Stimulated activated CD8-positive, alpha-beta memory T cell treated with anti-CD3 and anti-CD28 coated beads, Interleukin-4, amount 100 ng/mL, for 24 hours (primary cell): ENCODE measurements around the gene PRRG3.
"Not testable (repeated sequence)": the region's sequence is repeated elsewhere in the genome, so short reads cannot be mapped to it uniquely, and the experiment has no call there.

ENCODE experiments used
- DNase-seq: peaks from one replicate; pipeline ENCODE4 v3.0.0-alpha.2; 2020; ENCODE audit warnings: low read depth

PRRG3 gene

DNA sequence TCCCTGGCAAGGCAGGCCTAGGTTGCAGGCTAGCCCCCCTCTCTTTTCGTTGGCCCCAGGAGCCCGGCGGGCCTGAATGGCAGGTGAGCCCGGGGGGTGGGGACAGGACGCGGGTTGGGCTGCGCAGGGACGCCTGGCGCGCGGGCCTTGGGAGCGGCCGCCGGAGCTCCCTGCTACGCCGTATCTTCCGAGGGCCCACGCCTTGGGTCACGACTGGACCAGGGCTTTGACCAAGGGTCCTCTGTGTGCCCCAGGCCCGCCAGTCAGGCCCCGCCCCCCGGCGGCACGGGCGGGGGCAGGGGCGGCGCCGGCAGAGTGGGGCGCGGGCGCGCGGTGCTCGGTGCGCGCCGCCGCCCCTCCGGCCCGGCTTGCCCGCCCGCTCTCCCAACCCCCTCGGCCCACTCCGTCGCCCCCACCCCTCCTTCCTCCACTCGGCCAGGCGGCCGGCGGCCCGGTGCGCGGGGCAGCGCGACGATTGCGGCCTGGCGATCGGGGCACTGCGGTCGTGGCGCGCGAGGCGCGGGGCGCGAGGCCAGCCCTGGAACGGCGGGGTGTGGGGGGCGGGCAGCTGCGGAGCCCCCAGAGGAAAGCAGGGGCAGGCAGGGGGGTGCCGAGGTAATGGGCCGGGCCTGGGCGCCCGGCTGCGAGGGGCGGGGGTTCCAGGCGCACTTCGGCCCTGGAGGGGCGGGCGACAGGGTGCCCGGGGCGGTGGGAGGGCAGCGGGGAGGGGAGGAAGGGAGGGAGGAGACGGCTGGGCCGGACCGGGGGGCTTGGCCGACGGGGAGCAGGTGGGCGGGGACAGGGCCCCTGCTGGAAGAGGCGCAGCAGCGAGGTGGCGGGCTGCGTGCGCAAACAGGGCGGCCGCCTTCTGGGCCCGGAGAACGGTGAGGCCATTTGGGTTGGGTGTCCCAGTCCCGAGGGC, at the start of gene PRRG3:
TSS of gene PRRG3 (plus strand) at position 798 of the 922 bp plus-strand sequence. CDS start 3,357 bp downstream, outside the sequence.
- DNase-seq = no peak

DNA sequence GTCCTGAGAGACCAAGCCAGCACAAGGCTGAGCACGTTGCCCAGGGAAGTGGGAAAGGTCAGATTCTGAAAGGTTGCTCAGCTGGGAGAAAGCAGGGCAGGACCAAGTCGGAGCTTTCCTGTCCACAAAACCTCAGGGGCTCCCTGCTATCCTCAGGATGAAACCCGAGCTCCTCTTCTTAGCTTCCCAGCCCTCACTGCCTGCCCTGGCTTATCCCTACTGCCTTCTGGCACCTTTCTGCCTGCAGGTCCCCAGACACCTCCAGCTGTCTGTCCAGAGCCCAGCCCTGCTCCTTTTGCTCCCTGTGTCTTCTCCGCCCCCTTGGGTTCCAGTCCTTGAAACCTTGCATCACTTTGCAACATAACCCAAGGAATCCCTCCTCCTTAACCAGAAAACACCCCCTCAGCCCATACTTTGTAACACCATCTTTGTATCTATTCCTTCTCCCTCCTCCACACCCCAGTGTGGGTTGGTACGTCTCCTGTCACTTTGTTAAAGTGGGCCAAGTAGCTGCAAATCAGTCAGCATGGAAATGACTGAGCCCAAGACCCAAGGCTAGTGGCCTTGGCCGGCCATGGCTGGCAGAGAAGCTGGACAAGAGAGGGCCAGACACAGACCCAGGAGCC, 20.0 kb upstream of the PRRG3 start:
- no peak for DNase-seq

DNA sequence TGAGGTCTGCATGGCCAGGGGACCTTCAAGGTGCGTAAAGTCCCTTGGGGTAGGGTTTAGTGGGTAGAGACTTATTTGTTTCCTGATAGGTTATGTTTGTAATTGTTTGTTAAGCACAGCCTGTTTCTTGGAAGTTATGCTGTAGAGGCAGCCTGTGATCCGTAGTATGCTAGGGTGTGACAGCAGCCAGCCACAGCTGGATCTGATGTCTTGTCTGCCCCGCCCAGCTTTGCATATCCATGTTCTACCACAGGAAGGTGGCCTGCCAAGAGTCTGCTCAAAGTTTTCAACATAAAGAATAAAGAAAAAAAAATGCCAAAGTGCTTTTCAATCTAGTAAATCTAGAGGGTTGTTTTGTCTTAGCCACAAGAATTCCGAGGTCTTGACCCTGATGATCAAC, 19.1 kb upstream of the PRRG3 start:
- no peak for DNase-seq

DNA sequence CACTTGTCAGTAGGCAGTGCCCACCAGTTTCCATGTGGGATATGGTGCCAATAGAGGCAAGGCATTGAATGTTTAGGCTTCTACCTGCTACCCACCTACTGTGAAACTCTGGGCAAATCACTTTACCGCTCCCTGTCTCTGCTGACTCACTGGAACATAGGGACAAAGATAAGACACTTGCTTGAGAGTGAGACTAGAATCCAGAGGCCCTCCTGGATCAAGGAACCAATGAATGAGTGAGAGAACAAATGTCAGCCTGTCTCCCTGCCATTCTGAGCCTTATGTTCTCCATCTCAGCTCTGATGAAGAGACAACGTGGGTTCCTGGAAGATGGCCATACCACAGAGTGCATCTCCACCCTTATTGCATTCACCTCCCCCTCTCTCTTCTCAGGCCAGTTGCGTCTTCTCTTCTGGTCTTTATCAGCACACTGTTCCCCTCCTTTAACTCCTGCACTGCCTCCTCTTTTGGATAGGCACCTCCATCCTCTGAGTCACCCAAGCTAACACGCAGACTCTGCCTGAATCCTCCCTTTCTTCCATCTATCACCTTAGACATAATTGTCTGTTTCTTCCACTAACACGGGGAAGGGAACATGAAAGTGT, 15.4 kb upstream of the PRRG3 start:
- DNase-seq = no peak

DNA sequence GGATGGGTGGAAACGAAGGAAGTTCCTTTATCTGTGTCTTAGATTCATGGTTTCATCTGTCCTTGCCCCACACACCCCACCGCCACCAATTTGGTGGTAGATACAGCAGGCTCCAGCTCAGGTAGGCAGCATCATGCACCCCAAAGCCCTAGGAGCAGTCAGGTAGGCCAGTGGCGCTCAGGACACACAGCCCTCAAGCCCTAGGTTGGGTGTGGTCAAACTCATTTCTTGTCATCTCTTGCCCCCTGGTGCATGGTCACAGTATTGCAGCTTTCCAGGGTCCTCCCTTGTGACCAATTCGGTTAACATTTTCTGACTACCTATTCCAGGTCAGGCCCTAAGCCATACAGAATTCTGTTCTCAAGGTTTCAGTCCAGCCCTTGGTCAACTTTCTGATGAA, 14.5 kb upstream of the PRRG3 start:
- DNase-seq = peak; percentile 49

DNA sequence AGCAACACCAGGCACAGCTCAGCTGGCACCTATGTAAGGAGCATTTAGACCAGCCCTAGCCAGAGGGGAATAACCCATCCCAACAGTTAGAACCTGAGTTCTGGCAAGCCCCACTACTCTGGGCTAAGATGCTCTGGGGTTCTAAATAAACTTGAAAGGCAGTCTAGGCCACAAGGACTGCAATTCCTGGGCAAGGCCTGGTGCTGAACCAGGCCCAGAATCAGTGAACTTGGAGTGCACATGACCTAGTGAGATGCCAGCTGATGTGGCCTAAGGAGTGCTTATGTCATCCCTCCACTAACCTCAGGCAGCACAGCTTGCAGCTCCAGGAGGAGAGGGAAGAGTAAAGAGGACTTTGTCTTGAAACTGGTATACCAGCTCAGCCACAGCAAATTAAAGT, 7.6 kb upstream of the PRRG3 start:
- DNase-seq = no peak

DNA sequence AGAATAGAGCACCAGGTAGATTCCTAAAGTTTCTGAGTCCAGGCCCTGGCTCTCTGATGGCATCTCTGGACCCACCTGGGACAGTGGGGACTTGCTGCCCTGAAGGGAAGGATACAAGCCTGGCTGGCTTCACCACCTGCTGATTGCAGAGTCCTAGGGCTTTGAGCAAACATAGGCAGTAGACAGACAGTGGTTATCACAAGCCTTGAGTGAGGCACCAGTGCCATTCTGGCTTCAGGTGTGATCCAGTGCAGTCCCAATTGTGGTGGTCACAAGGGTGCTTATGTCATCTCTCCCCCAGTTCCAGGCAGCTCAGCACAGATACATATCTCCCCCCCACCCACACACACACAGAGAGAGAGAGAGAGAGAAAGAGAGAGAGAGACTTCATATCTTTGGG, 6.6 kb upstream of the PRRG3 start:
- no peak for DNase-seq

DNA sequence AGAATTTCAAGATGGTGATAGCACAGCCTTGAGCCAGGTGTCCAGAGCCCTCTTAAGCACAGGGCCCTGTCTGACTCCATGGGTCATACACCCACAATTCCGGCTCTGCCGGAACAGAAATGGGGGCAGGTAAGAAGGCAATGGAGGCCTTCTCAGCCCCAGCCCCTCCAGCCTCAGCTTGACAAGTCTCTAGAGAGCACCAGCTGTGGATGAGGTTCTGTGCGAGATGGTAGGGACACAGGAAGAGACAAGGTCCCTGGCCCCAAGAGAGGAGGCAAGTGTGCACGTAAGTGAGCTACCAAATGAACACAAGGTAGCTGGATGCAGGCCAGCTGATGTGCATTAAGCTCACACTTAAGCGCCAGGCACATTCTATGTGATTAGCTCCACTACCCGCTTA, 2.4 kb upstream of the PRRG3 start:
- no peak for DNase-seq

DNA sequence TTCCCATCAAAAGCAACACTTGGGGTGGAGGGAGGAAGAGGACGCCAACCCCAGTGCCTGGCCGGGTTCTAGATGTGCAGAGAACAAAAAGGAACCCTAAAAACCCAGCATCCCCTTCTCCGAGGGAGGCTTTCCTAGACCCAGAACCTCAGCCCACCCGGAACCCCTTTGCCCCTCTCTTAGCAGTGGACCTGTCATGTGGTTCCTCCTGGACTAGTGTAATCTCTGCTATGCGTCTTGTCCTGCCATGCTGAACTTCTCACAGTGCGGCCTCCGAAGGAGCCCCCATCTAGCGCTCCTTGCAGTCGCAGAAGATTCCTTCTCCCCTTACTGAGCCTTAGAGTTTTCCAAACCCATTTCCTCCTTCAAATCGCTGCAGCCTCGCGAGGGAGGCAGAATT, 1.1 kb upstream of the PRRG3 start:
- no peak for DNase-seq

DNA sequence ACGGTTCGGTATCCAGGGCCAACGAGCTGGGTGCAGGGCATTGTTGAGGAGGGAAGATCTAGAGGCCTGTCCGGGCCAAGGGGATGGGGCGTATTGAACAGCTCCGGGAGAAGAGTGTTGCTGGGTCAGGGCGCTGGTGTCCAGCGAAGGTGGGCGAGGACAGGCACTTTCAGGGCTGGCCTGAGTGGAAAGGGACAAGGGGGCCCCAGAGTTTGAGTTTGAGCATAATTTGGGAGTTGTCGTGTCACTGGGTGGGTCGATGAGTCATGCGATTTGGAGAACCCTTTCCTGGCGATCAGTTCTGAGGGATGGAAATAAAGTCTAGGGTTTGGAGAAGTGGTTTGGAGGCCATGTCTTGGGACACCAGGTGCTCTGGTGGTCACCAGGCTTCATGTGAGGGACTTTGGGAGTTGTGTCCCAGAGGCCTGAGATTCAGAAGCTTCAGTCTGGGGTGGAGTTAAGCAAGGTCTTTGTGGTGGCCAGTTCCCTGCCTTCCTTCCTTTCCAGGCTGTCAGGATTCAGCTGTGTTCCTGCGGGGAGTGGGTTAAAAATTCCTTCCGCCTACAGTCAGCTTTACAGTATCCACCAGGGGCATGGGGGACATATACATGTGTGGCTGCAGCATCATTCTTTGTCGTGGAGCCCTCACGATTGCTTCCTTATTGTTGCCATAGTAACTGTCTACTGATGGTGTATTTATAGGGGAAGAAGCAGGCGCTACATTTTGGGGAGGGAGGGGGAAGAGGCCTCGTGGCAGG, 504 bp downstream of the PRRG3 start:
- DNase-seq = no peak

DNA sequence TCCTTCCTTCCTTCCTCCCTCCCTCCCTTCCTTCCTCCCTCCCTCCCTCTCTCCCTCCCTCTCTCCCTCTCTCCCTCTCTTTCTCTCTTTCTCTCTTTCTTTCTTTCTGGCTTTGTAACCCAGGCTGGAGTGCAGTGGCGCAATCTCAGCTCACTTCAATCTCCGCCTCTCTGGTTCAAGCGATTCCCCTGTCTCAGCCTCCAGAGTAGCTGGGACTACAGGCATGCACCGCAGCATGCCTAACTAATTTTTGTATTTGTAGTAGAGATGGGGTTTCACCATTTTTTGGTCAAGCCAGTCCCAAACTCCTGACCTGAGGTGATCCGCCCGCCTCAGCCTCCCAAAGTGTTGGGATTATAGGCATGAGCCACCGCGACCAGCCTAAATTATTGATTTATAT, 1.8 kb downstream of the PRRG3 start:
- not testable (repeated sequence) for DNase-seq

DNA sequence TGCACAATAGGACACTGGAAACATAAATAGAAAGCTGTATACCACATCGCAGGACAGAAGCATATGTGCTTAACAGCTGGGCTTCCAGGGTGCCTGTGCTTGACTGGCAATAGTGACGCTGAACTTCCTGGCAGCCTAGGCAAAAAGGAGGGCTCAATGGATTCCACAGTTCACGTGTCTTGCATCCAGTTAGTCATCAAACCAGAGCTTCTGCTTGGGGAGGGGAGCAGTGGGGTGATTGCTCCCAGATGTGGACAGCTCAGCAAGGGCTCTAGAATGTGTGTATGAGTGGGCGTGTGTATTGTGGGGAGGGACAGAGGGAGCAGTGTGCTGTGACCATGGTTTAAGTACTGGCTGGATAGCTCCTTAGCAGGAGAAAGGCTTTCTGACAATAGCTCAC, 2.3 kb downstream of the PRRG3 start:
- DNase-seq = no peak

DNA sequence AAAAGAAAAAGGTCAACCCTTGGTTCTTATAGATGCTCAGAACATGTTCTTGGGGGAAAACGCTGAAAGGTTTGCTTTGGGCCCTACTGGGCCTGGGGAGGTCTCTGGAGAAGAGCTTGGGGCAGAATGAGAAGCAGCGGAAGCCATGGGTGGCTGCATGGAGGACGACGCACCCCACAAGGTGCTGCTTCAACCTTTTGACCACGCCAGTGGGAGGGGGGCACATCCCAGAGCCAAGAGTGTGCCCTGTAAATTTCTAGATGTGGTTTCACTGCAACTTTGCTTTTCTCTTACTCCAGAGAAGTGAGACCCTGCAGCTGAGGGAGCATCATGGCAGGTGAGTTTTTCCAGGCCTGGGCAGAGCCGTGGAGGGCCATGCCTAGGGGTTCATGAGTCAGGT, 3.2 kb downstream of the PRRG3 start:
- DNase-seq = no peak

DNA sequence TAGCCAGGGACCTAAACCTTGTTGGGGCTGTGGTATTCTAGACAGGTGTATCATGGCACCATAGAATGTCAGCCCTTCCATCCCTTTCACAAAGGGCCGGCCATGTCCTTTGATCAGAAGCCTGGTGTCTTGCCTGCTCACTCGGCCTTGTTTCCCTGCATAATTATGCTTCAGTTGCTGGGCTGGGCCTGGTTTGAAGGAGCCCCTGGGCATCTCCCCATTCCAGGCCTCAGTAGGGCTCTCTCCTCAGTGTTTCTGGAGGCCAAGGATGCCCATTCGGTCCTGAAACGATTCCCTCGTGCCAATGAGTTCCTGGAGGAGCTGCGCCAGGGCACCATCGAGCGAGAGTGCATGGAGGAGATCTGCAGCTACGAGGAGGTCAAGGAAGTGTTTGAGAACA, 4.5 kb downstream of the PRRG3 start:
- no peak for DNase-seq

DNA sequence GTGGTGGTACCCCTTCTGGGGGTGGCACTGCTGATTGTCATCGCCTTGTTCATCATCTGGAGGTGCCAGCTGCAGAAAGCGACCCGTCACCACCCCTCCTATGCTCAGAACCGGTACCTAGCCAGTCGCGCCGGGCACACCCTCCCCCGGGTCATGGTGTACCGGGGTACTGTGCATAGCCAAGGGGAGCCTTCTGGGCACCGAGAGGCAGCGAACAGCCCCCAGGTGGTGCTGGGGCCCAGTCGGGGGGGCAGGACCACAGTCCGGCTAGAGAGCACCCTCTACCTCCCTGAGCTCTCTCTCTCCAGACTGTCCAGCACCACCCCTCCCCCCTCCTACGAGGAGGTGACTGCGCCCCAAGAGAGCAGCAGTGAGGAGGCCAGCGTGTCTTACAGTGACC, 5.3 kb downstream of the PRRG3 start:
- DNase-seq = no peak

DNA sequence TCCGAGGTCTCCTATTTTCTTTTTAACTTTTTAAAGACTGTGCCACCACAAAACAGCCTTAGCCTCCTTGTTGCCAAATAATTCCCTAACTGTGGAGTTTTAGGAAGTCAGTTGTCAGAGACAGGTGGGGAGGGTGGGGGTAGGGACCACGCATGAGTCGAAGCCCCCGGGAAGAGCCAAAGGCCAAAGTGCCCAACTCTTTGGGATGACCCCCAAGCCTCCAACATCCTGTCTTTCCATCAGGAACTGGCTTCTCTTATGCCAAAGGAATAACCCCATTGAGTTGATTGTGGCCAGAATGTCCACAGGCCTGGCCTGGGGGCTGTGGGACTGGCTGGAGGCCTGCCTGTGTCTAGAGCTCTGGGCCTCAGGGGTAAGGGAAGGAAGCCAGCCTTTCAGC, 5.8 kb downstream of the PRRG3 start:
- no peak for DNase-seq

DNA sequence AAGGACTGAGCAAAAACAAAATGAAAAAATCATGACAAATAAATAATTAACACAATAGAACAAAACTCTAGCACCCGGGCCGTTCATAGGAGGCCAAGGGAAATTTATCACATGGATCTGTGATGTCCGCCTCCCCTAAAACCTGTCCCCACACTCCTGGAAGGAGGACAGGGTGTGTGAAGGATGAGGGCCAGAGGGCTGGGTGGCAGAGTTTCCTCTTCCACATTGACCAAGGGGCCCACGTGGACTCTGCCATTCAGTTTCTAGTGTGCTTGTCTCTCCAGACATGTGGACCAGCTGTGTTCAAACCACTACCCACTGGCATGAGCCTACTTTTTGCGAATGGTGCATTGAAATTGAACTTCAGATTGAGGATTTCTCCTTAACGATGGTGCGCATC, 6.3 kb downstream of the PRRG3 start:
- DNase-seq = no peak

DNA sequence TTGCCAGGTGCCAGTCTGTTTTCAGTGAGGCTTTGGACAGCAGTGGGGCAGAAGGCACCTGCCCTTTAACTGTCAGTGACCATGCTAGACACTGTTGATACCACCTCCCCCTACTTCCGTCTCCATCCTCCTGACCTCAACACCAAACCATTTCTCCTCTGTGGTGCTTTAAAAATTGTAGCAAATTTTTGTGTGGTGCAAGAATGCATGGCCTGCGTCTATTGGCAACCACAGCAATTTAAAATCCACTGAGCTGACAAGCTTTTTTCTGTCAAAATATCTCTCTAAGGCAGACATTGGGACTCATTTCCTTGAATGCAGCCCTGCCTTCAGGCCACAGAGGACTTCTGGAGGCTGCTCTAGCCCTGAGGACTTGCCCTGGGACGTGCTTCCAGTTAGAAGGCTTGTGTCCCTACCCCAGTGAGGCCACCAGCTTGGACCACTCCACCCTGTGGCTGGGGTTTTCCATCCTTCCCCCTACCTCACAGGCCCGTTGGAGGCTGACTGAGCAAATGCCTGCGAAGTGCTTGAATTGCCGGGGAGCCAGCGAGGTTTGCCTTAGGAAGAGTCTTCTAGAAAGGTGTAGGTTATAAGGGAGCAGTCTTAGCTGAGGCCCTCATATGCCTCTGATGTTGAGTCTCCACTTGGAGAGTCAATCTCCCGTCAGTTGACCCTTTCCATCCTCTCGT, 6.9 kb downstream of the PRRG3 start:
- no peak for DNase-seq

DNA sequence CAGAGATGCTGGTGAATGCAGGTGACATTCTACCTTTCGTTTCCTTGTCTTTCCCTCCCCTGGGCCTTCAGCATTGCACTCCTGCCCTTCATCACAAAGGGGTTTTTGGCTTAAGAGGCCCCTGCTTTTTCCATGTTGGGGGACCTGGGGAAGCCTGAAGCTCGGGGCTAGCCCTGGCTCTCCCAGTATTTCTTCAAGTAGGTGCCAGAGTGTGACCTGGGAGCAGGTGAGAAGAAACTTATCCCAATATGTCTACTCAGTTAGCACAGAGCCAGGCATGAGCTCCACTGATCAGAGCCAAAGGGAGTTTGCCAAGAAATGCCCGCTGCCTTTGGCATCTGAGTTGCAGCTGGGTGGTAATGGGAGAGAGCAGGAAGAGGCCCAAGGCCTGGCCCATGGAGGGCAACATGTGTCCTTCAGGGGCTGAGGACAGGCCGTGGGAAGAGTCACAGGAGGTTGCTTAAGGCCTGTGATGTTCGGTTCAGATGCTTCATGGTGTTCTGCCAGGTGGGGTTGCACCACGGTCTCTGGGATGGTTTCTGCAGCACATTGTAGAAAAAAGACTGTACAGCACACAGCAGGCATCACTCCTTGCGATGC, 7.6 kb downstream of the PRRG3 start:
- no peak for DNase-seq

DNA sequence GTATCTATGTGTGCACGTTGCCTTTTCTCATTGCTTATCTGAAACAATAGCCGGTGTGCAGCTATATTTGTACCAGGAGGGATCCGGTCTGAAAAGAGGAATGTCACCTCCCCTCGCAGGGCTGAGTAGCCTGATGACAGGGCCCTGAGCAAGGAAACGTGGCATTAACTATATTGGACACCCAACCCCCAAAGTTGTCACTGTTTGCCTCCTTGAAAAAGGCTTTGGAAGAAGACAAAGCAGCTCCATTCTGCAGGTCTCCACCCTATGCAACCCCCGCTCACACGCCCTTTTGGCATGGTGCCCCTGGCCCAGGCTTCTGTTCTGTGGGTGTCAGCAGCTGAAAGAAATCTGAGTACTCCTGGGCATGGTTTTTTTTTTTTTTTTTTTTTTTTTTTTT, 8.2 kb downstream of the PRRG3 start:
- DNase-seq = no peak

DNA sequence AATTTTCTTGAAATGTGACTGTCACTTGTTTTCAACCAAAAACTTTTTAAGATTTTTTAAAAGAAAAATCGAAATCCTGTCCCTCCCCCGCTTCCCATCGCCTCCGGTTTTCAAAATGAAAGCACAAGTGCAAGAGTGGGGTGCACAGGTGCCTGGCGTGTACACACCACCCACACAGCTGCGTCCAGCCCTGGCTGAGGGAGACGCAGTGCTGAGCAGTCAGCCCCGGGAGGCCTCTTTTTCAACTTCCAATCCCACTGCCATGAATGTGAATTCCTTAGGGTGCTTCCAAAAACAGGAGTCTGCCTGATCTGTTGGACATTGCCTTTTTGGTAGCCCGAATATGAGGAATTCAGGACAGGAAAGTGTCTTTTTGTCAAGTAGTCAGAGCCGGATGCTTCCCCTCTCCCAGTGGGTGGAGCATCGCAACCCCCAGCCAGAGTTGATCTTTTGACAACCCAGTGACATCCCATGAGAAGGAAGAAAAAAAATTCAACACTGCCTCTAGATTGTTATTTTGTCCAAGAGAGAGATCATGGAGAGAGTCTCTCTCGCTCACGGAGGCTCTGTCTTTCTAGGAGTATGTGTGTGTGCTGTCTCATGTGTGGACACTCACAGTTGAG, 8.9 kb downstream of the PRRG3 start:
- DNase-seq = no peak
